Measurements from ENCODE around the gene CD53. TPM values are rescaled to one million over a fixed set of nuclear protein-coding genes. Genes with fewer than 3 reads are reported as not detected.

Gene CD53
- polyA plus RNA-seq, 4 donors: 3.4 to 7.8 (median 7.2) TPM

DNA sequence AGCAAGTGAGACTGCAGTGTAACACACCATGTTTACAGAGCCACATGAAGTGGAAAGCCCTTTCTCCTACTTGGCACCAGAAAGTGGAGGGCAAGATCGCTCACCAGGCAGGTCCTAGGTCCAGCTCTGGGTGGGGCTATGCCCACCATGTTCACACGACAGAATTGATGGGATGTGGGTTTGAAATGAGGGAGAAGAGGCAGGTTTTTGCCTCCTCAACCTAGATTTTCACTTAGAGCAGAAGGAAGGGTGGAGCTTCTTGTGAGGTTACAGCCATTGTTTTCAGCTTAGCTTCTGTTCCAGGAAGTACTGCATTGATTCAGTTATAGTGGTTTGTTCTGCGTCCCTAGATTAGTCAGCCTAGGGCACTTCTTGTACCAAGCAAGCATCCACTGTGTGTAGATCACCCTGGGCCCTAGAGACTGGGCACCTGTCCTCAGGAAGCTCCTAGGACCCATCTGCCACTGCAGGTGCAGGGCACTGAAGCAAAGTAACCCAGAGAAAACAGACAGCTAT is 2.3 kb downstream of the CD53 start:
- no peak for DNase-seq (ENCODE audit: low read depth in 4 of 4, low spot score in 2 of 4)

- DNase-seq (ENCODE audit: low read depth in 4 of 4, low spot score in 2 of 4): no peak
Observed at GRCh38 chr1:110876748-110877341, 3.9 kb downstream of the CD53 start.

DNA sequence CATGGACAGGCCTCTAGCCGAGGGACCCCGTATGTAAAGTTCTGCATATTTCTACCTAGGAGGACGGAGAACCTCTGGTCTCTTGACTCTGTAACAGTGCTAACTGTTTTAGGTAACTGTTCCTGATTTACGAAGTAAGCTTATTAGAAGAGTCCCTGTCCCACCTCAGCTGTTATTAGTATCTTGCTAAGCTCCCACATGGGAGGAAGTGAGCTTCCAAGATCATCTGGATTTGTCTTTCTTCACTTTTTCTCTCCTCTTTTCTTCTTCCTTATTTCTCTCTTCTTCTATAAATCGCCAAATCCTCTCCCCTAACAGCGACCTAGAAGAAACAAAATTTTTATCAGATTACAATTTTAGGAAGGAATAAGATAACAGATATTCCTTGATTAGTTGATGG is 4.4 kb downstream of the CD53 start:
- no peak for DNase-seq (ENCODE audit: low read depth in 4 of 4, low spot score in 2 of 4)

- no peak for DNase-seq (ENCODE audit: low read depth in 4 of 4, low spot score in 2 of 4)
Observed at GRCh38 chr1:110877776-110878175, 4.8 kb downstream of the CD53 start.

GRCh38 chr1:110878591-110878990 is 5.6 kb downstream of the CD53 start:
- no peak for DNase-seq (ENCODE audit: low read depth in 4 of 4, low spot score in 2 of 4)

DNA sequence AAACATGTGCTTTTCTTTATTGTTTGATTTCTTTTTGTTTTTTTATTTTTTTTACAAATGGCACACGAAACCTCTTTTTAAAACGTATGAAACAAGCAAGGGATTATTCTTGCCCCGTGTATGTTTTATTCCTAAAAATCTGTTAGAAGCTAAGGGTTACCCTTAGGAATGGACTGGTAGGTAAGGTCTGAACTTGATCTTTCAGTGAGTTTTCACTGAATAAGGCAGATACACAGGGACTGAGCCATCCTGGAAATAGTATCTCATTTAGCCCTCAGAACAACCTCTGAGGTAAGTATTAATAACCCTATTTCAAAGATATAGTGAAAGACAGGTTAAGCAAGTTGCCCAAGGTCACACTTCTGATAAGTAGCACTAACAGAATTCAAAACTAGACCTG is 6.0 kb downstream of the CD53 start:
- no peak for DNase-seq (ENCODE audit: low read depth in 4 of 4, low spot score in 2 of 4)

- no peak for DNase-seq (ENCODE audit: low read depth in 4 of 4, low spot score in 2 of 4)
Observed at GRCh38 chr1:110879758-110880606, 7.0 kb downstream of the CD53 start.

GRCh38 chr1:110880708-110881374 is 7.9 kb downstream of the CD53 start:
- no peak for DNase-seq (ENCODE audit: low read depth in 4 of 4, low spot score in 2 of 4)

DNA sequence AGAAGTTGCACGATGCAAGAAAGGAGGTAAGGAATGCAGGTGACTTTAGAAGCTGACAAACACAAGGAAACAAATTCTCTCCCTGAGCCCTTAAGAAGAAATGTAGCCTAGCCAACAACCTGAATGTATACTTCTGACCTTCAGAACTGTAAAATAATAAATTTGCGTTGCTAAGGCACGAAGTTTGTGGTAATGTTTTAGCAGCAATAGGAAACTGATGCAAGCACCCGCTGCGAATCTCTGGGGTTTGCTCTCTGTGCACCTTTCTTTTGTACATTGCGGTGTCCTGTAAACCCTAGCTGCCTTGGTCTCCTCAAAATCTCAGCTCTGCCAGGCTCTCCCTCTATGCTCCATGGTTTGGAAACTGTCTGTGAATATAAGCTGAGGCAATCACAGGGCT is 15.1 kb downstream of the CD53 start:
- DNase-seq (ENCODE audit: low read depth in 4 of 4, low spot score in 2 of 4): no peak

GRCh38 chr1:110888641-110889040 is 15.7 kb downstream of the CD53 start:
- no peak for DNase-seq (ENCODE audit: low read depth in 4 of 4, low spot score in 2 of 4)

DNA sequence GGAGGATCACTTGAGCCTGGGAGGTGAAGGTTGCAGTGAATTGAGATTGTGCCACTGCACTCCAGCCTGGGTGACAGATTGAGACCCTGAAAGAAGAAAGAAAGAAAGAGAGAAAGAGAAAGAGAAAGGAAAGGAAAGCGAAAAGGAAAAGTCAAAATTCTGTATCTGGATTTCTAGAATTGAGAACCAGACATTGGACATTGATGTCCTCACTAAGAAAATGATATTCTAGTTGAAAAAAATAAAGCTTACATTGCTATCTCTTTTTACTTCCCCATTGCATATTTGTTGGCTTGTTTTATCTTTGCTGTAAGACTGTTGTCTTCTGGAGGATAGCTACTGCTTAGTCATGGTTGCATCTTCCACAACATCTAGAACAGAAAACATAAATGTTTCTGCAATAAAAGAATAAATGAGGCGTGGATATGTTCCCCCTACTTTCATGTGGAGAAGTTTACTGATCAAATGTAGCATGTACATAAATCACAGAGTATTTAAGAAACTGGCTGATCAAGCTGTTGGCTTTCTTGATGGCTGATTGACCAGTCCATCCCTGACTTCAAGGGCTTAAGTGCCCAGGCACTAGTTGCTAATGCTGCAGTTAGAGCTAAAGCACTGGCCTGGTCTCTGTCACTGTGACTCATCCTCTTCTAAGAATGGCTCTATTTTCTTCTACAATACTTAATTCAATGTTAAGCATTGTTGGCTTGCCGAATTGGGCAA is 17.7 kb downstream of the CD53 start:
- DNase-seq (ENCODE audit: low read depth in 4 of 4, low spot score in 2 of 4): no peak

- no peak for DNase-seq (ENCODE audit: low read depth in 4 of 4, low spot score in 2 of 4)
Observed at GRCh38 chr1:110893908-110894490, 21.1 kb downstream of the CD53 start.

- DNase-seq (ENCODE audit: low read depth in 4 of 4, low spot score in 2 of 4): no peak
Observed at GRCh38 chr1:110896090-110896489, 23.1 kb downstream of the CD53 start.

DNA sequence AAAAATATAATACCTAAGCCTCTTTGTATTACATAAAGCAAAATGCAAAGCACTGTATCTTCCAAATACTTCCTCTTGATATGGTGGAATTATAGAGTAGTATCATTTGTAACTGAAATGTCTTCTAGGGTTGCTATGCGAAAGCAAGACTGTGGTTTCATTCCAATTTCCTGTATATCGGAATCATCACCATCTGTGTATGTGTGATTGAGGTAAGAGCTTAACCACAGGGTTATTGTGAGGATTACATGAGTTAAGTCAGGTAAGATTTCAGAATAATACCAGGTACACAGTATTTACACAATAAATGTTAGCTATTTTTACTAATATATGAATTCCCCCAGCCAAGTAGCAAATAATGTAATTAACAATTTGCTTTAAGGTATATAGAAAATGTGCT is 24.7 kb downstream of the CD53 start:
- no peak for DNase-seq (ENCODE audit: low read depth in 4 of 4, low spot score in 2 of 4)

DNA sequence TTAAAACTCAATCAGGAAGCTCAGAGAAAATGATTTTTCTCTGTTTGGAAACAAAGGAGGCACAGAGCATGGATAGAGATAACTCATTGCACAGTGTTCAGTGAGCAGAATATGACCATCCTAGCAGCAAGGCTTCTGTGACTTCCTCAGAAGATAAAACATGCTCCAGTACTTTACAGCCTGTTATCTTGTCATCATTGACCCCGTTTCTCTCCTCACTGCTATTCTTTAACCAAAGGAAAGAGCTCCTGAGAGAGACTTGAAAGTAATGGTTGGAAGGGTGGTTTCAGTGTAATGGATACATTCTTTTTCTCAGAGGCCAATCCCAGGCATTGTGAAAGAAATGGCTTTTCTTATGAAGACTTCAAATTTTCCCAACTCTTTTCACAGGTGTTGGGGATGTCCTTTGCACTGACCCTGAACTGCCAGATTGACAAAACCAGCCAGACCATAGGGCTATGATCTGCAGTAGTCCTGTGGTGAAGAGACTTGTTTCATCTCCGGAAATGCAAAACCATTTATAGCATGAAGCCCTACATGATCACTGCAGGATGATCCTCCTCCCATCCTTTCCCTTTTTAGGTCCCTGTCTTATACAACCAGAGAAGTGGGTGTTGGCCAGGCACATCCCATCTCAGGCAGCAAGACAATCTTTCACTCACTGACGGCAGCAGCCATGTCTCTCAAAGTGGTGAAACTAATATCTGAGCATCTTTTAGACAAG is 25.9 kb downstream of the CD53 start:
- no peak for DNase-seq (ENCODE audit: low read depth in 4 of 4, low spot score in 2 of 4)

DNA sequence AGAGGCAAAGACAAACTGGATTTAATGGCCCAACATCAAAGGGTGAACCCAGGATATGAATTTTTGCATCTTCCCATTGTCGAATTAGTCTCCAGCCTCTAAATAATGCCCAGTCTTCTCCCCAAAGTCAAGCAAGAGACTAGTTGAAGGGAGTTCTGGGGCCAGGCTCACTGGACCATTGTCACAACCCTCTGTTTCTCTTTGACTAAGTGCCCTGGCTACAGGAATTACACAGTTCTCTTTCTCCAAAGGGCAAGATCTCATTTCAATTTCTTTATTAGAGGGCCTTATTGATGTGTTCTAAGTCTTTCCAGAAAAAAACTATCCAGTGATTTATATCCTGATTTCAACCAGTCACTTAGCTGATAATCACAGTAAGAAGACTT is 26.5 kb downstream of the CD53 start:
- no peak for DNase-seq (ENCODE audit: low read depth in 4 of 4, low spot score in 2 of 4)

DNA sequence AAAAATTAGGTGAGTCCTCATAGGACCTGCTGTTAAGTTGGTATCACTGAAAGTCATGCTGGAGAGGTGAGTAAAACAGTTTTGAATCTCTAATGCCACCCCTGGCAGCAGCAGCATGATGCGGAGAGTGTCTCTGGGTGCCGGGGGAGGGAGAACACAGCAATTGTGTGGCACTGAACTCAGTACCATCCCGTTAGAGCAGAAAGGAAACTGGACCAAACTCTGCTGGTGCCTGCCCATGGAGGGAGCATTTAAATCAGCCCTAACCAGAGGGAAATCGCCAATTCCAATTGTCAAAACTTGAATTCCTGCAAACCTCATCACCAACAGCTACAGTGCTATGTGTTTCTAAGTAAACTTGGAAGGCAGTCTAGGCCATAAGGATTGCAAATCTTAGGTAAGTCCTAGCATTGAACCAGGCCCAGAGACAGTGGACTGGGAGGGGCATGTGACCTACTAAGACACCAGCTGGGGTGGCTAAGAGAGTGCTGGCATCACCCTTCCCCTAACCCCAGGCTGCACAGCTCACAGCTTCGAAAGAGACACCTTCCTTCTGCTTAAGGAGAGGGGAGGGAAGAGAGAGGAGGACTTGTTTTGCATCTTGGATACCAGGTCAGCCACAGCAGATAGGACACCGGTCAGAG is 30.0 kb downstream of the CD53 start:
- no peak for DNase-seq (ENCODE audit: low read depth in 4 of 4, low spot score in 2 of 4)

GRCh38 chr1:110903853-110904500 is 31.0 kb downstream of the CD53 start:
- DNase-seq (ENCODE audit: low read depth in 4 of 4, low spot score in 2 of 4): no peak

DNA sequence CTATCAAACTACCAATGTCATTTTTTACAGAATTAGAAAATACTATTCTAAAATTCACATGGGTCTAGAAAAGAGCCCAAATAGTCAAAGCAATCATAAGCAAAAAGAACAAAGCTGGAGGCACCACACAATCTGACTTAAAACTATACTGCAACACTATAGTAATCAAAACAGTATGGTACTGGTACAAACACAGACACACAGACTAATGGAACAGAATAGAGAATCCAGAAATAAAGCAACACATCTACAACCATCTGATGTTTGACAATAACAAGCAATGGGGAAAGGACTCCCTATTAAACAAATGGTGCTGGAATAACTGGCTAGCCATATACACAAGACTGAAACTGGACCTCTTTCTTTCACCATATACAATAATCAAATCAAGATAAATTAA is 39.8 kb downstream of the CD53 start:
- no peak for DNase-seq (ENCODE audit: low read depth in 4 of 4, low spot score in 2 of 4)
